ENCODE data around the gene TXNDC11.

The TXNDC11 gene

DNA sequence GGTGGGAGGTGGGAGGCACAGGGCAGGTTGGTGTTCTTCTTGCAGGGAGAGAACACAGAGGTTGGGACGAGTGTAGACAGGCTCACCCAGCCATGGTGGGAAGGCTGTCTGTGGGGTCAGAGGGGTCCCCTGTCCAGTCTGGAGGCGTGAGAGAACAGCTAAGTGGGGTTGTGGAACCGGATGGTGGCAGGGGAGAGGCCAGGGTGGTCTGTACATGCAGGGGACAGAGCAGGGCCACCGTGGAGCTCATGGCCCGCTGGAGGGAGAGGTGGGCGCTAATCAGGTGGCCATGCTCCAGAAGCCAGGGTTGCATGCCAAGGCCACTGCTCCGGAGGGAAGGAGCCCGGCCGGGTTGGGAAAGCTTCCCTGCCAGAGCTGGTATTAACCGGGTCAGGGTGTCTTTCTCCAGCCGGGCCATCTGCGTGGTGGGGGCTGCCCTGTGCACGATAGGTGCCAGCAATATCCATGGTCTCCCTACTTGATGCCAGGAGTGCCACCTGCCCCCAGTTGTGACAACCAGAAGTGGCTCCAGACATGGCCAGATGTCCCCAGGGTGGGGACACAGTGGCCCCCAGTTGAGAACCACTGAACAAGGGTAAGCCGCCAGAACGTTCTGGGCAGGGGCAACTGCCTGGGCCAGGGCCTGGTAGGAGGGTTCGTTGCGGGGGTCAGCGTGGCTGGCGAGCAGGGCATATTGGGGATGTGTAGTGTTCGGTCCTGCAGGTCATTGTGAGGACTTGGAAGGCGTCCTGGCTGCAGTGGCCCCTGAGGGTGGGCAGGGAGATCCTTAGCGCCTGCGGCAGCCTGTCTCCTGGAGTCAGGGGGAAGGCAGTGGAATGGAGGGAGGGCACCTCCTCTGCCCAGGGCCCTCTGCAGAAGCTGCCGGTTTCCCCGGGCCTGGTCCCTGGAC is 69.3 kb downstream of the TXNDC11 start:
- DNase-seq = no peak

DNA sequence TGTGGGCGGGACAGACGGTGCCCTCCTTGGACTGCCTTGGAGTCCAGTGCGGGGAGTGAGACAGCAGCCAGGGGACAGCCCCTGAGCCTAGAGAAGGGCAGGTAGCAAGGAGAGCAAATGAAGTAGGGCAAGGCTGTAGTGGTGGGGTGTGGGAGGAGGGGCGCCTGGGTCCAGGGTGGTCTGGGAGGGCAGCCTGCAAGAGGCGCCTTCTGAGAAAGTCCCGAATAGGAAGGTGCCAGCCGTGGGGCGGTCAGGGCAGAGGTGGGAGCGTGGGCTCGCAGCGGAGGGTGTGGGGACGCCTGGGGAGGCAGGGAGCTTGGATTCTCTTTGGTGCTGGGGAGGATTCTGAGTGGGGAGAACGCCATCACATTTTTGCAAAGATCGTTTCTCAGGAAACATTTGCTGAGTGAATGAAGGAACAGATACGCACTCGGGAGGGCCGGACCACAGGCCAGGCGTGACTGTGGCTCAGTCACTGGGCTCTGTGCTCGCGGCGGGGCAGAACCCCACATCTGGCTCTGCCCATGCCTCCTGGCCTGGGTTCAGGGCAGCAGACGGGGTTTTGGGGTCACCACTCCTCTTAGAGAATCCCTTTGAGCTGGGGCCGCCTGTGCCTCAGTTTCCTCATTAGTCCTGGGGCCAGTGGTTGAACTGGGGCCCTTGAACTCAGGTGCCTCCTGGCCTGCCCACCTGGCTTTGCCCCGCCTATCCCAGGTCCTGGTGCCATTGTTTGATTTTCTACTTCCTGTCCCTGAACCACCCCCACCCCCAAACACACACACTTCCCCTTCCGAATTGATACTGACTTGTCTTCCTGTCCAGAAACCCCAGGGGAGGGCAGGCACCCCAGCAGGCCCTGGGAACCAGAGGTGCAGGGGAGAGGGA is 70.2 kb downstream of the TXNDC11 start:
- DNase-seq = no peak

DNA sequence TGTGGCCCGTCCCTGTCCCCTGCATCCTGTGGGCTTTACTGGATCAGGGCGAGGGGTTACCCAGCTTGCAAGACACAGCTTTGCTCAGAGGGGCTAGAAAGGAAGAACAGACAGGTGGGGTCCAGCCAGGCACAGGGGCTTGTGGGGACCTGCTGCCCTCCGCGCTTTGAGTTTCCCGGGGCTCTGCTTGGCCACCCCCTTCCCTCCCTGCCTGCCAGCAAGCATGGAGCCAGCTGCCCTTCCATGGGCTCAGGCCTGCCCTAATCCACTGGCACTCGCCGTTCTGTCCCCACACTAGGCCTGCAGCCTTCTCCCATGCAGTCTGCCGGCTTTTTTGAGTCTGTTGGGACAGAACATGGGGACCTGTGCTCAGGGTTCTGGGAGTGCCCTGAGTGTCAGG is 71.0 kb downstream of the TXNDC11 start:
- no peak for DNase-seq

DNA sequence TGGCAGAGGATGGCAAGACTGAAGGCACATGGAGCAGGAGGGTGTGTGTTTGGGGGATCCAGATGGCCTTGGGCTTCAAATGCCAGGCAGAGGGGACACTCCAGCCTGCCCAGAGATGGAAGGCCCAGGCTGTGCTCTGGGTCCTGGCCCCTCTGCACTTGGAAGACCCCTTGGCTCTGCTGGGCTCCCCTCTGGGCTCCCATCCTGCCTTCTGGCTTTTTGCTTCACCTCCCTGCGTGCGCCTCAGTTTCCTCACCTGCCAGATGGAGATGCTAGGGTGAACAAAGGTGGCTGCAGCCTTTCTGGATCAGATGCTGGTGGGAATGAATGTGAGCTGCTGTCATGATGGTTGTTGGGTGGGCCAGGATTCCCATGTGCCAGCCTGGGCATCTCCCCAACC is 71.4 kb downstream of the TXNDC11 start:
- no peak for DNase-seq

DNA sequence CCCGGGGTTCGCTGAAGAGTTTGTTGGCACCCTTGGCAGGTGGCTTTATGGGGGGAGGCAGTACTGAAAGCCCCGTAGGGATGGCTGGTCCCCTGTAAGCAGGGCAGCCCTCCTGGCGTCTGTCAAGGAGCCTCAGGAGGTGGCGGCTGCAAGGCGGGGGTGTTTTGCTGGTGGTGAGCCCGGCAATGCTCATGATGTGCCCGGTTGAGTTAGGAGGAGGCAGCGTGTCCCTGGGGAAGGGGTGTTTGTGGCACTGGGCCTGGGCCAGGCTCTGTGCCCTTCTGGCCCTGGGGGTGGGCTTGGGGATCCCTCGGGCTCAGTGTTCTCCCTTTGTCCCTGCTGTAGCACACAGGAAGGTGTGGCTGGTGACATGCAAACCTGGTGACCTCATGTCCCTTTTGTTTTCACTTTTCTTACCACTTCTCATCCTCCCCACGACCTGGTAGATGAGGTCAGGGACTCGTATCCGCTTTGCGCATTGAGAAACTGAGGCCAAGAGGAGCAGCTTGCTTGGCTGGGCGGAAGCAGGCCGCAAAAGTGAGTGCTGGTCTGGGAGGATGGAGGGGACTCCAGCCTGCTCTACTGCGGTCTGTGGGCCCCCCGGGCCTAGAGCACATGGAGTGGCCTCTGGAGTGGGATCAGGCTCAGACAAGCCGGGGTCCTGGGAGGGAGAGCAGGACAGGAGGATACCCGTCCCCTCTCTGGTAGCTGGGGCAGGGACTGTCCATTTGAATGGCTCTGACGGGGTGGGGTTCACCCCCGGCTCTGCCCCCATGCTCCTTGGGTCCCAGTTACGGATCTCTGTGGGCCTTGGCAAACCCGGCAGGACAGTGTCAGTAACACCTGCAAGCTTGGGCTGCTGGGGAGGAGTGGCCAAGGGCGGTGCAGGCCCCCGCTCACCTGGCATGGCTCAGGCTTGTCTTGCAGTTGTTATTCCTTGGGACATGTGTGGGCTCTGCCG is 72.2 kb downstream of the TXNDC11 start:
- DNase-seq = peak; percentile 34

DNA sequence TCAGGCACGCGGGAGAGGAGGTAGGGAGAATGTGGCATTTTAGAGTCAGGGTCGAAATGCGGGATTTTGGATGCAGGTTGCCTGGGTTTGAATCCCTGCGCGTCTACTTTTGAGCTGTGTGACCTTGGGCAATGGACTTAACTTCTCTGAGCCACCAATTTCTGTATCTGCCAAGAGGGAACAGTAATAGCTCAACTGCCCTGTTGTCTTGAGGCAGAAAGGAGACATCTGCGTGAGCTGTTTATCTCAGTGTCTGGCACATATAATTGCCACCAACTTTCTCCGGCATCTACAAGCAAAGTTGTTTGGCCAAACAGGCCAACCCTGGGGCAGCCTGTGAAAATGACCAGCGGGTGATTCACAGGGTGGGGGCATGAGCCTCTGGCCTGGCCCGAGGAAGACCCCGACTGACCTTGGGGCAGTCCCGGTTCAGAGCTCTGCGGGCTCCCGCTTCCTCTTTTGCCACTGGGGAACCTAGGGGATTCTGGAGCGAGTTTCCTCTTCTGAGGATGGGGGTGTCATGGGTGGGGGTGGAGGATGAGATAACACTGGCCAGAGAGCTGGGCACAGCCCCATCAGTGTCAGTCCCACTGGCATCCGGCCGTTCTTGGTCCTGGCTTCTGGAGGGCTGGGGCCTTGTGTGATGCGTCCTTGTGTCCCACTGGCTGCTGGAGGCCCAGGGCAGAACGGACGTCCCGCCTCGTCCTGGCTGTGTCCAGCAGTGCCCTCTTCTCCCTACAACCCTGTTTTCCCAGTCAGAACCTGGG is 73.1 kb downstream of the TXNDC11 start:
- DNase-seq = no peak

DNA sequence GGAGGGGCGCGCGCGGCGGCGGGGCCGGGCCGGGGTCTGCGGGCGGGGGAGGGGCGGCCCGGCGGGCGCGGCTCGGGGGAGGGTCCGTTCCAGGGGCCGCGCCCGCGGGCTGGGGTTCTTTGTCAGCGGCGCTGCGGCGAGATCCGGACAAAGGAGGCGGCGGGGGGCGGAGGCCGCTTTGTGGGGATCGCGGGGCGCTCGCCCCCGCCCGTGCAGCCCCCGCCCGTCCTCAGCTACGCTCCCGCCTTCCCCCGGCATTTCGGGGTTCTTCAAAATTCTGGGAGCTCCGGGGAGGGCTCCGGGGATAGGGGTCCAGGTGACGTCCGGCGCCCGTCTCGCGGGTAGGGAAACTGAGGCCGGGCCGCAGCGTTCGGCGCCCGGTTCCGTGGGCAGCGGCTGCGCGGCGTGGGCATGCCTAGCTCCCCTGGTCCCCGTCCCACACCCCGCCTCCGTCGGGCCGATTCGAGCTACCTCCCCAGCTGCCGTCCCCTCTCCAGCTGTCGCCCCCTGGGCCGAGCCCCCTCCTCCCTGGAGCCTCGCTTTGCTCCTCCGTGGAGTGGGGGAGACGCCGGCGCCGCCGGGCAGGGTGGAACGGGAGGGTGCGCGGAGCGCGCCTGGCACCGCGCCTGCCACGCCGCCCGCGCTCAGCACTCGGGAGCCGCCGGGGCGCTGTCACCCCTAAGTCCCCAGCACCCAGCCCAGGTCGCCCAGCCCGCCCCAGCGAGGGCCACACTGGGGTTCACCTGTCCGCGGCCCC is 73.9 kb downstream of the TXNDC11 start:
- DNase-seq = no peak

DNA sequence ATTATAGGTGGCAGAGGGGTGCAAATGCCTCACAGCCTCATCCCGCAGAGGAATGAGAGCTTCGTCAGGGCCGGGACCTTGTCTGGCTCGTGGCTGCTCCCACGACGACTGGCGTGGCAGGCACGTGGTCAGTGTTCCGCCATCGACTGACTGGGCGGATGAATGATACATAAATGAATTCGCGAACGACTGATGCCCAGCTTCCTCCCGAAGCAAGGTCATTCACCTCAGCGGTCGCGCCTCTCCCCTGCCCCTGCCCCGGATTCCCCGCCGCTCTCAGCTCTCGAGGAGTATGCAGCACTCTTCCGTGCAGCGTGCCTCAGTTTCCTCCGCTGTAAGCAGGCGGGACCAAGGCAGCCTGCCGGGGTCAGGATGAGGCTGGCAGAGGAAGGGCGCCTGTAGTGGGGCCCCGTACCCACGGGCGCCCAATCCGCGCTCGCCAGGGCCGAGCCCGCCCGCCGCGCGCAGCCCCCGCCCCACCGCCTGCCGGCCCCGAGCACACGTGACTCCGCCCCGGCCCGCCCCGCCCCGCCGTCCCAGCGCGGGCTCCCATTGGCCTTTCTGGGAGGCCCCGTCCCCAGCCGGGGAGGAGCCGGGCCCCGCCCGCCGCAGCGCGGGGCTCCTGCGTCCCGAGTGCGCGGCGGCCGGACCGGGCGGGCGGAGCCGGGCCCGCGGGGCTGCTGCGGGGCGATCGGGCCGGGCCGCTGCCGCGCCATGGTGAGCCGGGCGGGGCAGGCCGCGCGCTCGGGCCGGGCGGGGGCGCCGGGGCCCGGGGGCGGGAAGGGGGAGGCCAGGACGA is 74.6 kb downstream of the TXNDC11 start, which contains the start of gene SNN:
Gene SNN, plus strand, starts transcription at position 632 of the 799 bp plus-strand sequence. CDS start 7,605 bp downstream, outside the sequence.
- peak; percentile 85 for DNase-seq

DNA sequence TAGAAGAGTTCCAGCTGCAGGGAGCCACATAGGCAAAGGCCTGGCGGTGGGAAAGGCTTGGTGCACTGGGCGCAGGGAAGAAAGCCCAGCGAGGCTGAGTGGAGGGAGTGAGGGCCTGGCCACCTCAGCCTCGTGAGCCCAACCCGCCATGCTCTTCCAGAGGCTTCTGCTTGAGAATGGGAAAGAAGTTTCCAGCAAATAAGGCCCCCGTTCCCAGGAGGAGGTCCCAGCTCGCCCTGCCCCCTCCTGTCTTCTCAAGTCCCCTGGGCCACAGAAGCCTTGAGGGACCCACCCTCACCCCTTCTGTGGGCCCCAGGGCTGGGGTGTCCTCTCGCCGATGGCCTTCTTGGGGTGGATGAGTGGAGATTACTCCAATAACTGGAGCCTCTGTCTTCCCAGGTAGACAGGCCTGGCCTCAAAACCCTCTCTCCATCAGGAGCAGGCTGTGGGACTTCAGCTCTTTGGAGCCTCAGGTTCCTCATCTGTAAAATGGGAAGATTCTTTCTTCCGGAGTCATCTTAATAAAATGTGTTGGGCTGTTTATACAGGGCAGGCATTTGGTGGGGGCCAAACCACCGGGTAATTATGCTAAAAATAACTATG is 75.3 kb downstream of the TXNDC11 start:
- no peak for DNase-seq

DNA sequence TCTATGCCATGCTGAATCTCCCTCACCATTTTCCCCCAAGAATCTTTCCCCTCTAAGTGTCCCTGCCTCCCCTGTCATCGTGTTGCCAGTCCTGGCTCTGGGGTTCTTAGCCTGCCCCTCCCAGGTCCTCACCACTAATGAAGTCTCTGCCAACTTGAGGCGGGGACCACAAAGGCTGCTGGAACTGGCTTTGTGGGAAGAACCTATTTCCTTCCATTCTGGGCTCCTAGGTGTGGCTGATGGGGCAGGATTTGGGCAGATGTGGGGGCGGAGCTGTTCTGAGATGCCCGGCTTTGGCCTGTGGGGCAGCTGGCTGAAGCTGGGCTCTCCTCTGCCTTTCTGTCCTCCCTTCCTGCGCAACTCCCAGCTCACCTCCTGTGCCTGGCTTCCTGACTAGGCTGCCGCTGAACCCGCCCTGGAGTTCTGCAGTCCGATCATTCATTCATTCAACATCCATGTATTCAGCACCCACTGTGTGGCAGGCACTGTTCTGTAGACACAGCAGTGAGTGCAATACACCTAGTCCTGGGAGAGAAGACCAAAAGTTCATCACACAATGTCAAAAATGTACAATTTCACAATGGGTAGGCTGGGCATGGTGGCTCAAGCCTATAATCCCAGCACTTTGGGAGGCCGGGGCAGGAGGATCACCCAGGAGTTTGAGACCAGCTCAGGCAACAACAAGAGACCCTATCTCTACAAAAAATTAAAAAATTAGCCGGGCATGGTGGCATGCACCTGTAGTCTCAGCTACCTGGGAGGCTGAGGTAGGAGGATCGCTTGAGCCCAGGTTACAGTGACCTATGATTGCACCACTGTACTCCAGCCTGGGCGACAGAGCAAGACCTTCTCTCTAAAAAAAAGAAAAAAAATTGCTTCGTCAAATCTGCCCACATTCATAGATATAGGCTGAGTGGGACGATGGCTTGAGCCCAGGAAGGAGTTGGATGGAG is 76.3 kb downstream of the TXNDC11 start:
- no peak for DNase-seq

DNA sequence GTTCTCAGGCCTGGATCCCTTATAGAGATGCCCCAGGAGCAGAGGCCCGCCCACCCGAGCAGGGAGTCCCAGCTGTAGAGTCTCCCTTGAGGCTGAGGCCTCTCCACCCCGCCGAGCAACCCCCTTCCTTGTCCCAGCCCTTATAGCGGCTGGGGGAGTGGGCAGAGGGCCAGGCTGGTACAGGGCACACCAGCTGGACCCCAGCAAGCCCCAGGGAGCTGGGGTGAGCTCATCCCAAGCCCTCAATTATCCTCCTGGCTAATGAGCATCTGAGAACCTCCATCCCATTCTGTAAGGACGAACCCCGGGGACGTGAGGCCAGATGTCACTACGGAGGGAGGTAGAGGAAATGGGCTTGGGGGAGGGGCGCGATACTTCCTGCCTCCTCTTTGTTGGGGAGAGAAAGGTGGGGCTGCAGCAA is 77.6 kb downstream of the TXNDC11 start:
- no peak for DNase-seq

DNA sequence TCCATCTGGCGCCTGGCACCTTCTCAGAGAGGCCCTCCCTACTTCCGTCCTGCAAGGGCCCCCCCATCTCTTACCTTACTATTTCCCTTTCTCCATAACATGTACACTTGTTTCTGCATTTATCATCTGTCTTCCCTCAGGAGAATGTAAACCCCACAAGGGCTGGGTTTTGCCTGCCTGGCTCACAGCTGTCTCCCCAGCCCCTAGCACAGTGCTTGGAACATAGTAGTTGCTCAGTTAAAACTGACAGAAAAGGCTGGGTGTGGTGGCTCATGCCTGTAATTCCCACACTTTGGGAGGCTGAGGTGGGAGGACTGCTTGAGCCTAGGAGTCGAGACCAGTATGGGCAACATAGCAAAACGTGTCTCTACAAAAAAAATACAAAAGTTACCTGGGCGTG is 80.1 kb downstream of the TXNDC11 start:
- no peak for DNase-seq

DNA sequence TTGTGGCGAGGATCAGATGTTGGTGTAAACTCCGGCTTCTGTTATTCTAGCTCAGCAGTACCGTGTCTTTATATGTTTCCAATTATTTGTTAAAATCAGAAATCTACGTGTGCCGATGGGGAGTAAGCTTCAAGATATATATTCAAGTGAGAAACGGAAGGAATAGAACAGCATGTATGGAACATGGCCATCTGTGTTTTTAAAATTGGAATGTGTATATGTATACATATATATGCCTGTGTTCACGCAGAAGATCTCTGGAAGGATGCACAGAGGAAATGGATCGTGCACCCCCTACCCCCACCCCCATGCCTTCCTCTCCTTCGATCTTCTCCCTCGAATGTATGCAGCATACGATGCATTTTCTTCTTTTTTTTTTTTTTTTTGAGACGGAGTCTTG is 82.1 kb downstream of the TXNDC11 start:
- no peak for DNase-seq

DNA sequence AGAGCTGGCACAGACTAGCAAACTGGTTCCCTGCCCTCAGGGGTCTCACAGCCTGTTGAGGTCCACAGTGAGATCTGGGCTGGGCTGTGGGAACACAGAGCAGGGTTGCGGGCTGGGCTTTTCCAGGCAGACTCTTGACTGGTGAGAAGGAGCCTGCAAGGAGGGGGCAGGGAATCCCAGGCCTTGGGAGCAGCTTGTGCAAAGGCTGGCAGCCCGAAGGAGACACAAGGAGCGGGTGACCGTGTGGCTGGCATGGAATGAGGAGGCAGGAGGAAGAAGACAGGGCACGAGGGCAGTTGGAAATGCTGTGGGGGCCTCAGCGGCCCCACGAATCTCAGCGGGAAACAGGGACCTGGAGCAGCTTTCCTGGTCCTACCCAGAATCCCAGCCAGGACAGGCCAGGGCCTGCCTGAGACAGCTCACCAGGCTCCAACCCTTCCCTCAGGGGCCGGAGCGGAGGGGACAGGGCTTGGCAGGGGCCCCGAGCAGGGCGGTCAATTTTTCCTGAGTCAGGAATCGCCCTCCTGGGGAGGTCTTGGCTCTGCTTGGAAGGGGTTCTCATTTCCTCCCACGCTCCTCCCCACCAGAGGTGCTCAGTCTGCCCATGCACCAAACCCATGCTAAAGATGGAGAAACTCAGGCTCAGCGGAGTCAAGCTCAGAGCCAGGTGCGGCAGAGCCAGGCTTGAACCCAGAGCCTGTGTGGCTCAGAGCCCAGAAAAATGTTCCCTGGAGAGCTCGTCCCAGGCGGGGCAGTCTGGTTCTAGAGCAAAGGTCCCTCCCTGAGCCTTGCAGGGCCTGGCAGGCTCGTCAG is 83.6 kb downstream of the TXNDC11 start:
- DNase-seq = no peak

DNA sequence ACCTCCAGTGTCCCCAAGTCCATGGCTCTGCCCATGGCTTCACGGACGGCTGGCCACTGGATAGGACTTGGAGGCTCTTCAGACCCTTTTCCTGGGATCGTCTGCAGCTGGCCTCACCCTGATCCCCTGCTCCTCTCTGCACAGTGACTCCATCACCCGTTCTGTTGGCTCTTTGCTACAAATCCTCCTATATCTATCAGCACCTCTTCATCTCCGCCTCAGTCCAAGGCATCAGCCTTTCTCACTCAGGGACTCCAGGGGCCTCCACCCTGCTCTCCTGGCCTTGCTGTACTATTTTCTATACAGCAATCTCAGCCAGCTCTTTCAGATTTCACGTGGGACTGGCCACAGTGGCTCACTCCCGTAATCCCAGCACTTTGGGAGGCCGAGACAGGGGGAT is 85.1 kb downstream of the TXNDC11 start:
- no peak for DNase-seq

DNA sequence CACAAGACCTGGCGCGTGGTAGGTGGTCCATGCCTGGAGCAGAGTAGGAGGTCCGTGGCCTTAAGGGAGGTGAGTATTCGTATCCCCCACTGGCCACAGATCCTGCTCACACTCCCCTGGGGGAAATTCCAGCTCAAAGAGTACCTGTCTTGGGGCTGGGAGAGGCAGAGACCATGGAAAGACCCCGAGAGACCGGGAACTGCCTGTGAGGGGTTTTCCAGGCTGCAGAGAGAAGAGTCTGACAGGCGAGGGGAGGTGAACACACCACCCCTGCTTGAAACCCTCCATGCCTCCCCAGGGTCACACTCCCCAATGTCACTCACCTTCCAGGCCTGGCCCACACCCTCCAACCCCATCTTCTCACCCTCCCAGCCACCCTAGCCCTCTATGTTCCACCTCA is 87.0 kb downstream of the TXNDC11 start:
- no peak for DNase-seq

DNA sequence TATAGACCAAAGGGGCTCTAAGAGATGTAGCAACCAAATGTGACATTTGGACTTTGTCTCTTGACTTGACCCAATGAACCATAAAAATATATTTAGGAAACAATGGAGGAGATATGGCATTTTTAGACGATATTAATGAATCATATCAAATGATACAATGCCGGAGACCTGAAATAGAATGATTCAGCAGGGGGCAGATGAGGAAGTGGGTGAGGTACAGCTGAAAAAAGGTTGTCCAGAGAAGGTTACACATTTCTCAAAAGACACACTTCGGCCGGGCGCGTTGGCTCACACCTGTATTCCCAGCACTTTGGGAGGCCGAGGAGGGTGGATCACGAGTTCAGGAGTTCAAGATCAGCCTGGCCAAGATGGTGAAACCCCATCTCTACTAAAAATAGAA is 90.9 kb downstream of the TXNDC11 start:
- DNase-seq = no peak

Data from stimulated activated CD4-positive, alpha-beta T cell treated with anti-CD3 and anti-CD28 coated beads, Interleukin-4, amount 100 ng/mL, for 24 hours (primary cell).